Ascending aorta (tissue), 2 donors: ENCODE measurements around the gene TOE1. TPM values are rescaled to one million over a fixed set of nuclear protein-coding genes. Genes with fewer than 3 reads are reported as not detected.
A peak's percentile ranks its signal among the peaks of the same experiment; 100 is the strongest.
"Not testable (repeated sequence)": the region's sequence is repeated elsewhere in the genome, so short reads cannot be mapped to it uniquely, and the experiment has no call there.

Experiments used
- DNase-seq, 2 donors: peaks; one replicate each; pipeline ENCODE4 v3.0.0-alpha.2; 2019; ENCODE audit warnings: low spot score in 2 of 2
- H3K27ac ChIP-seq, 2 donors: fragments of 200-600 bp; sonication (generic); one replicate each; pipeline ENCODE4 v1.5.1; 2016 to 2017; ENCODE audit warnings: mild to moderate bottlenecking in 1 of 2
- H3K27me3 ChIP-seq: fragments of 200-600 bp; sonication (generic); one replicate; pipeline ENCODE4 v1.5.1; 2017
- H3K36me3 ChIP-seq, 2 donors: fragments of 200-600 bp; sonication (generic); one replicate each; pipeline ENCODE4 v1.5.1; 2016
- H3K4me1 ChIP-seq, 2 donors: fragments of 200-600 bp; sonication (generic); one replicate each; pipeline ENCODE4 v1.5.1; 2016 to 2017; ENCODE audit warnings: mild to moderate bottlenecking in 1 of 2
- H3K4me3 ChIP-seq, 2 donors: fragments of 200-600 bp; sonication (generic); one replicate each; pipeline ENCODE4 v1.5.1; 2016 to 2017; ENCODE audit warnings: mild to moderate bottlenecking in 1 of 2
- H3K9me3 ChIP-seq, 2 donors: fragments of 200-600 bp; sonication (generic); one replicate each; pipeline ENCODE4 v1.5.1; 2016
- CTCF ChIP-seq, 3 experiments: fragments of 200-600 bp in 2 of 3; fragments of 450-650 bp in 1 of 3; sonication (generic) in 2 of 3; IDR thresholded peaks; one replicate each; pipeline ENCODE4 v1.5.1; 2016 to 2019; ENCODE audit warnings: antibody characterized with exemption in 3 of 3, mild to moderate bottlenecking in 1 of 3, moderate library complexity in 1 of 3
- intact Hi-C: fragments of 100-400 bp; cut with DNase I; formaldehyde crosslinking; loops from one replicate; pipeline ENCODE4 v1.15.1; 2023
- total RNA-seq: library from RNA; depleted of rRNA; stranded (reverse); fragments of >200 nt; gene quantifications from one replicate; pipeline ENCODE4 v1.1.0, GENCODE V29; 2016

Gene TOE1
- total RNA-seq: 6.9 TPM

- Histone ChIP-seq H3K27me3 (no peaks in the 10 kb centered on the region), H3K4me1 (peaks cover 11 to 19% of the 10 kb centered on the region in 2 donors), H3K36me3 (peaks cover 31 to 33% of the 10 kb centered on the region in 2 donors), H3K9me3 (no peaks in the 10 kb centered on the region), H3K4me3 (peak within 1 kb of the TSS; percentile 84 to 87), H3K27ac (peak within 1 kb of the TSS; percentile 98)
- peak in 1 of 3 experiments; percentile 9 for TF ChIP-seq CTCF (IDR thresholded peaks at IDR 0.05)
- intact Hi-C loops: loop anchor here (1.0 to 5.0 kb wide), 4 partner anchors 37 to 347 kb away; partner anchors contain the start of genes GPBP1L1, TESK2, TMEM69 and UROD
- DNase-seq: peak; percentile 64 to 95
These were observed at the start of gene TOE1, which contains the start of gene MUTYH for GRCh38 chr1:45339789-45340558. TSS of gene TOE1 (plus strand) at chr1:45340170. CDS start at chr1:45340253, 83 bp downstream. TSS of gene MUTYH (minus strand) at chr1:45340440. CDS start at chr1:45334505, 5,935 bp downstream.

- intact Hi-C loops, H3K27ac ChIP-seq, H3K27me3 ChIP-seq, DNase-seq, H3K4me3 ChIP-seq, H3K4me1 ChIP-seq, H3K9me3 ChIP-seq, H3K36me3 ChIP-seq: not testable (repeated sequence)
These were observed 49.0 kb upstream of the TOE1 start for GRCh38 chr1:45291002-45291401.

- H3K36me3 ChIP-seq: no peaks in the 10 kb centered on the region
- no peaks in the 10 kb centered on the region for H3K4me1 ChIP-seq
- no peak overlapping the region for H3K4me3 ChIP-seq
- no peak for DNase-seq
- H3K27ac ChIP-seq: no peak overlapping the region
- intact Hi-C loops: no loop called here
- TF ChIP-seq CTCF (IDR thresholded peaks at IDR 0.05): no peak
- H3K9me3 ChIP-seq: no peaks in the 10 kb centered on the region
- no peaks in the 10 kb centered on the region for H3K27me3 ChIP-seq
These were observed 48.3 kb upstream of the TOE1 start for GRCh38 chr1:45291716-45292115.

- no peak for TF ChIP-seq CTCF (IDR thresholded peaks at IDR 0.05)
- intact Hi-C loops: no loop called here
- H3K36me3 ChIP-seq: no peaks in the 10 kb centered on the region
- peak in 1 of 2 donors; percentile 3 for DNase-seq
- H3K27me3 ChIP-seq: no peaks in the 10 kb centered on the region
- no peak overlapping the region for H3K4me3 ChIP-seq
- H3K9me3 ChIP-seq: no peaks in the 10 kb centered on the region
- no peak overlapping the region for H3K27ac ChIP-seq
- H3K4me1 ChIP-seq: no peaks in the 10 kb centered on the region
These were observed 42.2 kb upstream of the TOE1 start for GRCh38 chr1:45297666-45298356.

- no peak overlapping the region for H3K27ac ChIP-seq
- H3K36me3 ChIP-seq: no peaks in the 10 kb centered on the region
- DNase-seq: no peak
- intact Hi-C loops: no loop called here
- H3K4me3 ChIP-seq: no peak overlapping the region
- H3K27me3 ChIP-seq: no peaks in the 10 kb centered on the region
- H3K9me3 ChIP-seq: no peaks in the 10 kb centered on the region
- TF ChIP-seq CTCF (IDR thresholded peaks at IDR 0.05): no peak
- H3K4me1 ChIP-seq: peaks cover 0 to under 1% of the 10 kb centered on the region in 2 donors
These were observed 40.7 kb upstream of the TOE1 start for GRCh38 chr1:45299296-45299695.
